GOT3 (cell line): ENCODE measurements around the gene TMEM168.
"Not testable (repeated sequence)": the region's sequence is repeated elsewhere in the genome, so short reads cannot be mapped to it uniquely, and the experiment has no call there.

Experiments used
- DNase-seq: peaks from one replicate; lab custom pipeline; 2025; ENCODE audit warnings: mixed read lengths; lab: John Stamatoyannopoulos, UW

TMEM168 gene

GRCh38 chr7:112789817-112790585, at the start of gene TMEM168:
Gene TMEM168 (minus strand): TSS chr7:112790393. CDS start chr7:112784825, 5,568 bp downstream.
- DNase-seq: no peak

- DNase-seq: not testable (repeated sequence)
These were observed 45.7 kb upstream of the TMEM168 start for GRCh38 chr7:112835928-112836327.

GRCh38 chr7:112833082-112833481, 42.9 kb upstream of the TMEM168 start:
- no peak for DNase-seq

GRCh38 chr7:112830769-112831168, 40.6 kb upstream of the TMEM168 start:
- DNase-seq: no peak

- no peak for DNase-seq
These were observed 38.5 kb upstream of the TMEM168 start for GRCh38 chr7:112828696-112829095.

GRCh38 chr7:112821345-112821744, 31.2 kb upstream of the TMEM168 start:
- DNase-seq: no peak

GRCh38 chr7:112819536-112819935, 29.3 kb upstream of the TMEM168 start:
- no peak for DNase-seq

- DNase-seq: no peak
These were observed 16.0 kb upstream of the TMEM168 start for GRCh38 chr7:112806156-112806555.

- no peak for DNase-seq
These were observed 12.2 kb upstream of the TMEM168 start for GRCh38 chr7:112802406-112802805.

- no peak for DNase-seq
These were observed 10.3 kb upstream of the TMEM168 start for GRCh38 chr7:112800486-112800885.

- no peak for DNase-seq
These were observed 9.4 kb upstream of the TMEM168 start for GRCh38 chr7:112799448-112800120.

- no peak for DNase-seq
These were observed 8.3 kb upstream of the TMEM168 start for GRCh38 chr7:112798274-112799159.

- DNase-seq: not testable (repeated sequence)
These were observed 6.4 kb upstream of the TMEM168 start for GRCh38 chr7:112796552-112796951.

- no peak for DNase-seq
These were observed 2.2 kb upstream of the TMEM168 start for GRCh38 chr7:112792441-112792840.

- no peak for DNase-seq
These were observed 1.4 kb upstream of the TMEM168 start for GRCh38 chr7:112791465-112792168.

GRCh38 chr7:112790586-112791003, 402 bp upstream of the TMEM168 start:
- DNase-seq: no peak

GRCh38 chr7:112789453-112789816, 758 bp downstream of the TMEM168 start:
- DNase-seq: no peak

GRCh38 chr7:112788778-112789343, 1.3 kb downstream of the TMEM168 start:
- no peak for DNase-seq

GRCh38 chr7:112784603-112785002, 5.6 kb downstream of the TMEM168 start:
- DNase-seq: no peak

GRCh38 chr7:112782498-112782897, 7.7 kb downstream of the TMEM168 start:
- DNase-seq: no peak

GRCh38 chr7:112781558-112781957, 8.6 kb downstream of the TMEM168 start:
- no peak for DNase-seq
